CD14-positive monocyte (primary cell): ENCODE data around the gene CSNK1G1. TPM values are rescaled to one million over a fixed set of nuclear protein-coding genes. Genes with fewer than 3 reads are reported as not detected.

ENCODE experiments used
- DNase-seq, 3 donors: peaks; one replicate each; pipeline ENCODE4 v3.0.0-alpha.2; 2011 to 2022
- H2AFZ ChIP-seq: 2 replicates; pipeline ENCODE4 v1.6.0; 2012; ENCODE audit warnings: mild to moderate bottlenecking, low read depth, low read length, inconsistent platforms; ENCODE audit not compliant: insufficient read depth, poor library complexity, severe bottlenecking
- H3K27ac ChIP-seq, 2 donors: 1 replicate in 1 of 2; 2 replicates in 1 of 2; pipeline ENCODE4 v1.5.1; 2012 to 2013; ENCODE audit warnings: low read length in 2 of 2, control low read depth in 1 of 2, inconsistent platforms in 1 of 2, low read depth in 1 of 2, mild to moderate bottlenecking in 1 of 2
- H3K27me3 ChIP-seq, 2 donors: one replicate each; pipeline versions ENCODE4 v1.6.0 to v1.6.1; 2011 to 2013; ENCODE audit warnings: low read length in 2 of 2; ENCODE audit not compliant: control insufficient read depth in 2 of 2, insufficient read depth in 2 of 2
- H3K36me3 ChIP-seq, 2 donors: replicated peaks in 1 of 2; 1 replicate in 1 of 2; 2 replicates in 1 of 2; pipeline versions ENCODE4 v1.5.1 to v1.6.1; 2012 to 2013; ENCODE audit warnings: low read length in 2 of 2, control low read depth in 1 of 2, inconsistent platforms in 1 of 2, mild to moderate bottlenecking in 1 of 2; ENCODE audit not compliant: insufficient read depth in 2 of 2, control insufficient read depth in 1 of 2
- H3K4me1 ChIP-seq, 2 donors: 1 replicate in 1 of 2; 2 replicates in 1 of 2; pipeline versions ENCODE4 v1.5.1 to v1.6.1; 2012 to 2013; ENCODE audit warnings: low read length in 2 of 2, control low read depth in 1 of 2, inconsistent platforms in 1 of 2, mild to moderate bottlenecking in 1 of 2, moderate library complexity in 1 of 2; ENCODE audit not compliant: insufficient read depth in 2 of 2, control insufficient read depth in 1 of 2
- H3K4me2 ChIP-seq: replicated peaks from 2 replicates; pipeline ENCODE3; 2012; ENCODE audit warnings: low read length, moderate library complexity, mild to moderate bottlenecking; ENCODE audit not compliant: poor library complexity, severe bottlenecking; ENCODE audit errors: extremely low read depth
- H3K4me3 ChIP-seq, 3 experiments: fragments of 200-600 bp in 1 of 3; sonication (generic) in 1 of 3; replicated peaks in 1 of 3; 1 replicate in 2 of 3; 2 replicates in 1 of 3; pipeline ENCODE4 v1.5.1; 2011 to 2013; ENCODE audit warnings: low read length in 3 of 3, mild to moderate bottlenecking in 3 of 3, control low read depth in 2 of 3, low read depth in 2 of 3, inconsistent platforms in 1 of 3, moderate library complexity in 1 of 3
- H3K79me2 ChIP-seq: 2 replicates; pipeline ENCODE4 v1.6.0; 2012; ENCODE audit warnings: mild to moderate bottlenecking, control low read depth, inconsistent platforms, low read length, moderate library complexity; ENCODE audit not compliant: insufficient read depth
- H3K9ac ChIP-seq: 2 replicates; pipeline ENCODE4 v1.6.0; 2017; ENCODE audit warnings: low read length, mild to moderate bottlenecking; ENCODE audit not compliant: insufficient read depth, poor library complexity, severe bottlenecking
- H3K9me3 ChIP-seq, 2 donors: replicated peaks in 1 of 2; 1 replicate in 1 of 2; 2 replicates in 1 of 2; pipeline versions ENCODE4 v1.5.1 to v1.6.1; 2012 to 2013; ENCODE audit warnings: low read length in 2 of 2, control low read depth in 1 of 2; ENCODE audit not compliant: control insufficient read depth in 1 of 2, insufficient read depth in 1 of 2
- H4K20me1 ChIP-seq: 2 replicates; pipeline ENCODE4 v1.6.0; 2012; ENCODE audit warnings: mild to moderate bottlenecking, low read length, control low read depth, moderate library complexity; ENCODE audit not compliant: insufficient read depth
- H3K27ac Mint-ChIP-seq, 7 donors: one replicate each; pipeline ENCODE4 v1.8.0; 2020; ENCODE audit warnings: mild to moderate bottlenecking in 7 of 7, mixed read lengths in 7 of 7, moderate library complexity in 6 of 7, inconsistent platforms in 2 of 7
- H3K27me3 Mint-ChIP-seq, 3 donors: one replicate each; pipeline ENCODE4 v1.8.0; 2021 to 2022; ENCODE audit warnings: low read depth in 3 of 3, mild to moderate bottlenecking in 3 of 3, mixed read lengths in 3 of 3, moderate library complexity in 3 of 3, inconsistent platforms in 1 of 3
- H3K36me3 Mint-ChIP-seq, 2 donors: one replicate each; pipeline ENCODE4 v1.8.0; 2020; ENCODE audit warnings: mixed read lengths in 2 of 2, inconsistent platforms in 1 of 2, mild to moderate bottlenecking in 1 of 2
- H3K4me1 Mint-ChIP-seq: one replicate; pipeline ENCODE4 v1.8.0; 2020; ENCODE audit warnings: mild to moderate bottlenecking, mixed read lengths
- H3K4me3 Mint-ChIP-seq, 2 donors: one replicate each; pipeline ENCODE4 v1.8.0; 2020; ENCODE audit warnings: mild to moderate bottlenecking in 2 of 2, mixed read lengths in 2 of 2, moderate library complexity in 1 of 2
- H3K9me3 Mint-ChIP-seq, 7 donors: one replicate each; pipeline ENCODE4 v1.8.0; 2020 to 2022; ENCODE audit warnings: mixed read lengths in 7 of 7, mild to moderate bottlenecking in 6 of 7, moderate library complexity in 6 of 7, inconsistent platforms in 2 of 7
- CTCF ChIP-seq: fragments of 200-600 bp; IDR thresholded peaks from one replicate; pipeline ENCODE4 v1.8.0; 2022; ENCODE audit warnings: antibody characterized with exemption, mild to moderate bottlenecking
- WGBS: methylation state at CpG from one replicate; pipeline ENCODE4 v1.1.5; 2013; ENCODE audit warnings: missing lambda C conversion rate; ENCODE audit not compliant: insufficient coverage; 5-methylcytosine and 5-hydroxymethylcytosine counted together
- intact Hi-C, 2 donors: fragments of 100-400 bp; cut with micrococcal nuclease; formaldehyde crosslinking; loops; one replicate each; pipeline versions ENCODE4 v1.15.0 to v1.15.1; 2023
- polyA plus RNA-seq, 3 donors: library from polyadenylated mRNA; depleted of rRNA in 1 of 3; unstranded in 2 of 3; stranded (reverse) in 1 of 3; fragments of 300-500 nt in 2 of 3; fragments of >200 nt in 1 of 3; fragmentation: Illumina TruSeq in 2 of 3; gene quantifications; 1 replicate in 2 of 3; 2 replicates in 1 of 3; pipeline ENCODE4 v1.2.3, GENCODE V29; 2012 to 2021

Gene CSNK1G1
- polyA plus RNA-seq, 3 donors = 4.3 to 8.6 (median 7.7) TPM

GRCh38 chr15:64247535-64247905 lies 108.5 kb downstream of the CSNK1G1 start:
- H3K27ac Mint-ChIP-seq = no peak overlapping the region
- peaks cover 0 to 2% (median 0%) of the 10 kb centered on the region in 7 donors for H3K9me3 Mint-ChIP-seq
- peaks cover 15 to 35% of the 10 kb centered on the region in 2 donors for H3K36me3 Mint-ChIP-seq
- Histone ChIP-seq H2AFZ (no peak overlapping the region), H3K79me2 (peaks cover 5% of the 10 kb centered on the region), H3K9me3 (no peaks in the 10 kb centered on the region), H4K20me1 (peaks cover 5% of the 10 kb centered on the region), H3K27me3 (no peaks in the 10 kb centered on the region), H3K4me1 (peaks cover 0 to 3% of the 10 kb centered on the region in 2 donors), H3K27ac (no peak overlapping the region), H3K36me3 (peaks cover 8 to 25% of the 10 kb centered on the region in 2 donors), H3K4me3 (no peak overlapping the region), H3K9ac (no peak overlapping the region), H3K4me2 (no peak overlapping the region)
- no peak overlapping the region for H3K4me3 Mint-ChIP-seq
- peaks cover 12% of the 10 kb centered on the region for H3K4me1 Mint-ChIP-seq
- DNase-seq = no peak
- H3K27me3 Mint-ChIP-seq = no peaks in the 10 kb centered on the region
- intact Hi-C loops = no loop called here
- TF ChIP-seq CTCF = no peak

- Histone ChIP-seq H3K4me1 (peaks cover 0 to 3% of the 10 kb centered on the region in 2 donors), H3K9ac (no peak overlapping the region), H3K4me3 (no peak overlapping the region), H3K79me2 (peaks cover 11% of the 10 kb centered on the region), H3K27me3 (no peaks in the 10 kb centered on the region), H3K36me3 (peaks cover 7 to 24% of the 10 kb centered on the region in 2 donors), H3K9me3 (peaks cover 0 to 2% of the 10 kb centered on the region in 2 donors), H3K4me2 (no peak overlapping the region), H3K27ac (no peak overlapping the region), H2AFZ (no peak overlapping the region), H4K20me1 (peaks cover 9% of the 10 kb centered on the region)
- intact Hi-C loops = no loop called here
- H3K27ac Mint-ChIP-seq = peak overlapping the region in 2 of 7 donors; percentile 42 to 72
- peaks cover 15 to 41% of the 10 kb centered on the region in 2 donors for H3K36me3 Mint-ChIP-seq
- no peak for TF ChIP-seq CTCF
- WGBS = 32% methylated on average over 3 of the region's 9 CpGs
- H3K27me3 Mint-ChIP-seq = no peaks in the 10 kb centered on the region
- H3K9me3 Mint-ChIP-seq = peaks cover 0 to 3% (median 2%) of the 10 kb centered on the region in 7 donors
- DNase-seq = peak; percentile 4 to 54 (median 13)
- peaks cover 12% of the 10 kb centered on the region for H3K4me1 Mint-ChIP-seq
- H3K4me3 Mint-ChIP-seq = peak overlapping the region in 1 of 2 donors; percentile 29
Measured at GRCh38 chr15:64246364-64247189, 109.4 kb downstream of the CSNK1G1 start.
